Fibroblast of lung (primary cell): ENCODE data around the gene FOSL2. TPM values are rescaled to one million over a fixed set of nuclear protein-coding genes. Genes with fewer than 3 reads are reported as not detected.

ENCODE experiments used
- DNase-seq, 2 donors: peaks; one replicate each; pipeline versions ENCODE4 v3.0.0 to v3.0.0-alpha.2; 2010; ENCODE audit warnings: low read depth in 2 of 2
- H2AFZ ChIP-seq: 2 replicates; pipeline ENCODE4 v1.5.1; 2012; ENCODE audit warnings: low read length, control low read depth, inconsistent platforms
- H3K27ac ChIP-seq: 2 replicates; pipeline ENCODE4 v1.5.1; 2011; ENCODE audit warnings: low read length, control low read depth; ENCODE audit not compliant: insufficient read depth
- H3K27me3 ChIP-seq: 2 replicates; pipeline ENCODE4 v1.5.1; 2011; ENCODE audit warnings: mild to moderate bottlenecking, low read length; ENCODE audit not compliant: control insufficient read depth, insufficient read depth
- H3K36me3 ChIP-seq: 2 replicates; pipeline ENCODE4 v1.5.1; 2011; ENCODE audit warnings: low read length; ENCODE audit not compliant: control insufficient read depth, insufficient read depth
- H3K4me1 ChIP-seq: 2 replicates; pipeline ENCODE4 v1.5.1; 2011; ENCODE audit warnings: low read length; ENCODE audit not compliant: control insufficient read depth, insufficient read depth; ENCODE audit errors: extremely low read depth
- H3K4me2 ChIP-seq: 2 replicates; pipeline ENCODE4 v1.5.1; 2011; ENCODE audit warnings: low read length, control low read depth; ENCODE audit not compliant: insufficient read depth; ENCODE audit errors: extremely low read depth
- H3K4me3 ChIP-seq, 4 experiments: fragments of 200-600 bp in 1 of 4; sonication (generic) in 1 of 4; replicated peaks in 1 of 4; 2 replicates each; pipeline ENCODE4 v1.5.1; 2011 to 2016; ENCODE audit warnings: low read length in 4 of 4, low read depth in 3 of 4, mild to moderate bottlenecking in 3 of 4, control low read depth in 2 of 4, inconsistent platforms in 1 of 4, mixed read lengths in 1 of 4; ENCODE audit not compliant: insufficient read depth in 1 of 4; ENCODE audit errors: control extremely low read depth in 1 of 4
- H3K79me2 ChIP-seq: 2 replicates; pipeline ENCODE4 v1.5.1; 2012; ENCODE audit warnings: mild to moderate bottlenecking, low read length, inconsistent platforms; ENCODE audit not compliant: control insufficient read depth, insufficient read depth
- H3K9ac ChIP-seq: 2 replicates; pipeline ENCODE4 v1.5.1; 2011; ENCODE audit warnings: mild to moderate bottlenecking, low read length, control low read depth; ENCODE audit not compliant: insufficient read depth
- H3K9me3 ChIP-seq: 2 replicates; pipeline ENCODE4 v1.5.1; 2012; ENCODE audit warnings: low read depth, low read length; ENCODE audit not compliant: control insufficient read depth, insufficient read depth
- H4K20me1 ChIP-seq: 2 replicates; pipeline ENCODE4 v1.5.1; 2011; ENCODE audit warnings: low read length; ENCODE audit not compliant: control insufficient read depth, insufficient read depth; ENCODE audit errors: extremely low read depth
- EZH2 ChIP-seq: IDR thresholded peaks from 2 replicates; pipeline ENCODE4 v1.5.1; 2012; ENCODE audit warnings: low read length, control low read depth, mild to moderate bottlenecking; ENCODE audit errors: missing control alignments
- polyA plus RNA-seq, 2 donors: library from polyadenylated mRNA; depleted of rRNA in 1 of 2; stranded (reverse) in 1 of 2; unstranded in 1 of 2; fragments of >200 nt; gene quantifications; 2 replicates each; pipeline ENCODE4 v1.2.1, GENCODE V29; 2011 to 2012; ENCODE audit warnings: missing spikeins in 1 of 2
- total RNA-seq: library from RNA; depleted of rRNA; stranded (reverse); fragments of >200 nt; gene quantifications from 2 replicates; pipeline ENCODE4 v1.2.1, GENCODE V29; 2014
- TF ChIP-seq, protein P1 (sequence below), 2 donors: IDR thresholded peaks in 1 of 2; conservative IDR thresholded peaks in 1 of 2; 1 replicate in 1 of 2; 2 replicates in 1 of 2; pipeline ENCODE4 v1.5.1; 2011 to 2012; ENCODE audit warnings: low read length in 2 of 2, control low read depth in 1 of 2, inconsistent platforms in 1 of 2, low read depth in 1 of 2, mild to moderate bottlenecking in 1 of 2

The FOSL2 gene
- total and polyA plus RNA-seq, 2 donors (not counting 1 experiment from before 2014, with no cell fraction given), result 58.9 to 83.6 TPM

DNA sequence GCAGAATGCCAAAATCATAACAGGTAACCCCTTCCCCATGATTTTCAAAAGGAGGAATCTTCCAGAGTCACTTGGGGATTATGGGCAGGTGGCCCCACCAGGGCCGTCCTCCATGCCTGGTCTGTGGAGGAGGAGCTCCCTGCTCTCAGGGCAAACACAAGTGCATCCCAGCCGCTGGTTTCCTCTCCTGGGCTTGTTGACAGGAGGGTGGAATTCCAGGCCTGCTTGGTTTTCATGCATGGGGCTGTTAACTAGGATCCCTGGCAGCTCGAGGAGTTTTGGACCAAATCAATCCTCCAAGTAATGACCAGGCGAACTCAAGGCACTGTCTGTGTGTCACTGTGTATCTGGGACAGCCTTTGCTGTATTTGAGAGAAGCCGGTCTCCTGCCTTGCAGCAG lies 45.3 kb downstream of the FOSL2 start:
- no peaks in the 10 kb centered on the region for H3K9me3 ChIP-seq
- H3K79me2 ChIP-seq, result no peaks in the 10 kb centered on the region
- H2AFZ ChIP-seq, result no peak overlapping the region
- no peak for DNase-seq
- no peak overlapping the region for H3K4me3 ChIP-seq
- no peak overlapping the region for H3K27ac ChIP-seq
- no peaks in the 10 kb centered on the region for H3K36me3 ChIP-seq
- TF ChIP-seq, protein P1, sequence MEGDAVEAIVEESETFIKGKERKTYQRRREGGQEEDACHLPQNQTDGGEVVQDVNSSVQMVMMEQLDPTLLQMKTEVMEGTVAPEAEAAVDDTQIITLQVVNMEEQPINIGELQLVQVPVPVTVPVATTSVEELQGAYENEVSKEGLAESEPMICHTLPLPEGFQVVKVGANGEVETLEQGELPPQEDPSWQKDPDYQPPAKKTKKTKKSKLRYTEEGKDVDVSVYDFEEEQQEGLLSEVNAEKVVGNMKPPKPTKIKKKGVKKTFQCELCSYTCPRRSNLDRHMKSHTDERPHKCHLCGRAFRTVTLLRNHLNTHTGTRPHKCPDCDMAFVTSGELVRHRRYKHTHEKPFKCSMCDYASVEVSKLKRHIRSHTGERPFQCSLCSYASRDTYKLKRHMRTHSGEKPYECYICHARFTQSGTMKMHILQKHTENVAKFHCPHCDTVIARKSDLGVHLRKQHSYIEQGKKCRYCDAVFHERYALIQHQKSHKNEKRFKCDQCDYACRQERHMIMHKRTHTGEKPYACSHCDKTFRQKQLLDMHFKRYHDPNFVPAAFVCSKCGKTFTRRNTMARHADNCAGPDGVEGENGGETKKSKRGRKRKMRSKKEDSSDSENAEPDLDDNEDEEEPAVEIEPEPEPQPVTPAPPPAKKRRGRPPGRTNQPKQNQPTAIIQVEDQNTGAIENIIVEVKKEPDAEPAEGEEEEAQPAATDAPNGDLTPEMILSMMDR (conservative IDR thresholded peaks at IDR 0.05 in 1 of 2, IDR thresholded peaks at IDR 0.05 in 1 of 2; ENCODE audit: low read depth in 1 of 2, low read length in 2 of 2), result no peak
- TF ChIP-seq EZH2, result no peak
- H3K27me3 ChIP-seq, result no peaks in the 10 kb centered on the region
- no peaks in the 10 kb centered on the region for H4K20me1 ChIP-seq
- no peaks in the 10 kb centered on the region for H3K4me1 ChIP-seq
- no peak overlapping the region for H3K9ac ChIP-seq
- H3K4me2 ChIP-seq, result no peak overlapping the region

DNA sequence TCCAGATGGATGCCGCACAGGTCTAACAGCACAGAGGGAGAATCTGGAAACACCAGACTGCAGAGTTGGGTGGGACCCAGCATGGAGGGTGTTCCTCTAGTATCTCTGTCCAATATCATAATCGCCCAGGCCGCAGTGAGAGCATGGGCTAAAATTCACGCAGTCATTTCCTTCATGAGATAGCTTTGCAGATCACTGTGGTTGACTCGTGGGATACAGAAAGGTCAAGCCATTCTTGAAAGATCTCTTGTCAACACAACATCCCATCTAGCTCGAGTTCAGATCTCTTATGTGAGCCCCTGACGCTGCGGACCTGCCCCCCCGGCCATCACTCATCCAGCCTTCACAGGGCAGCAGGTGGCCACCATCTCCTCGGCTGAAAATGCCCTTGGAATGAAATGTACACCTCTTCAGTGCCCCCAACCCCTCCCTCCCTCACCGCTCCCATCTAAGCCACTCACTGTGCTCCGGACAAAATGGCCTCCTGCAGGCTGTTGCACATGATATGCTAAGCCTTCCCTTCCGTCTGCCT lies 45.9 kb downstream of the FOSL2 start:
- Histone ChIP-seq H3K9ac (no peak overlapping the region), H3K4me3 (no peak overlapping the region), H2AFZ (no peak overlapping the region), H3K79me2 (no peaks in the 10 kb centered on the region), H4K20me1 (no peaks in the 10 kb centered on the region), H3K27ac (no peak overlapping the region), H3K4me2 (no peak overlapping the region), H3K36me3 (no peaks in the 10 kb centered on the region), H3K9me3 (no peaks in the 10 kb centered on the region), H3K4me1 (no peaks in the 10 kb centered on the region), H3K27me3 (no peaks in the 10 kb centered on the region)
- no peak for TF ChIP-seq EZH2
- no peak for DNase-seq

DNA sequence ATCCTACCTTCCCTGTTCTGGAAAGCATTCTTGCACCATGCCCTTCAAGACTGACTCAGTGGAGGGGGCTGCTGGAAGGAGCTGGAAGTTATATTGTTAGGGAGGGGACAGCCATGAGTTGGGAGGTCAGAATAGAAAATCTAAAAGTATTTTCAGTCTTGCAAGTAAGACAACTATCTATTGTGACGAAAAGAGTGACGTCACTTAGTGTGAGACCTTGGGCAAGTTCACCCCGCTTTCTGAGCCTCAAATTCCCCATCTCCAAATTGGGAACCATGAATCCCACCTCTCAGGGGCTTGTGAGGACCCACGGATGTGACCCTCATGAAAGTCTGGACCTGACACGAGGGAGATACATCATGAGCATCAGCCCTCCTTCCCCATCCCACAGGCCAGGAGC lies 46.5 kb downstream of the FOSL2 start:
- TF ChIP-seq, protein P1 (conservative IDR thresholded peaks at IDR 0.05 in 1 of 2, IDR thresholded peaks at IDR 0.05 in 1 of 2; ENCODE audit: low read depth in 1 of 2, low read length in 2 of 2), result no peak
- TF ChIP-seq EZH2, result no peak
- Histone ChIP-seq H3K4me2 (no peak overlapping the region), H3K79me2 (no peaks in the 10 kb centered on the region), H3K27me3 (no peaks in the 10 kb centered on the region), H3K9me3 (no peaks in the 10 kb centered on the region), H3K4me3 (no peak overlapping the region), H3K36me3 (no peaks in the 10 kb centered on the region), H3K4me1 (no peaks in the 10 kb centered on the region), H2AFZ (no peak overlapping the region), H3K9ac (no peak overlapping the region), H3K27ac (no peak overlapping the region), H4K20me1 (no peaks in the 10 kb centered on the region)
- DNase-seq, result no peak
